GM12865 (cell line): ENCODE results near the gene ROBO1.

Experiments
- DNase-seq: peaks from one replicate; pipeline ENCODE4 v3.0.0; 2010; ENCODE audit warnings: low read depth
- H3K4me3 ChIP-seq: 2 replicates; pipeline ENCODE4 v1.5.1; 2011; ENCODE audit warnings: mild to moderate bottlenecking, low read depth, low read length, control low read depth
- TF ChIP-seq, protein P1 (sequence below): IDR thresholded peaks from 2 replicates; pipeline ENCODE4 v1.5.1; 2011; ENCODE audit warnings: low read length, control low read depth, low read depth, inconsistent platforms; ENCODE audit not compliant: insufficient read depth; ENCODE audit errors: missing control alignments

The ROBO1 gene

DNA sequence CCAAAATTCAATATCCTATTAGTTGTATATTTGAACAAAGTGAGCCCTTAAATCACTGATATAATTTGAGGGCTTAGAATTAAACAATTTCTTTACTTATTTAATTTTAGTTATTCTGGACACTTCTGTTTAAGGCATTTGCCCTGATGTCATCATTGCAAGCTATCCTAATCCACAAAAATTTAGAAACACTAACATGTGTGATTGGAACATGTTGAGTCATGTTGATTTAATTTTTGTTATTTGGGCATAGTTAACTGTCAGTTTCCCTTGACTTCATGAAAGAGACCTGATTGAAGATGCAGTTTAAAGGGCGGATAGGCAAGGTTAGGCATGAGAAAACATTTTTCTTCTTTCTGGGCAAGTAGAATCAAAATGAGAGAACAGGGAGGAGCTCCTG lies 682.6 kb downstream of the ROBO1 start:
- no peak for DNase-seq
- TF ChIP-seq, protein P1, sequence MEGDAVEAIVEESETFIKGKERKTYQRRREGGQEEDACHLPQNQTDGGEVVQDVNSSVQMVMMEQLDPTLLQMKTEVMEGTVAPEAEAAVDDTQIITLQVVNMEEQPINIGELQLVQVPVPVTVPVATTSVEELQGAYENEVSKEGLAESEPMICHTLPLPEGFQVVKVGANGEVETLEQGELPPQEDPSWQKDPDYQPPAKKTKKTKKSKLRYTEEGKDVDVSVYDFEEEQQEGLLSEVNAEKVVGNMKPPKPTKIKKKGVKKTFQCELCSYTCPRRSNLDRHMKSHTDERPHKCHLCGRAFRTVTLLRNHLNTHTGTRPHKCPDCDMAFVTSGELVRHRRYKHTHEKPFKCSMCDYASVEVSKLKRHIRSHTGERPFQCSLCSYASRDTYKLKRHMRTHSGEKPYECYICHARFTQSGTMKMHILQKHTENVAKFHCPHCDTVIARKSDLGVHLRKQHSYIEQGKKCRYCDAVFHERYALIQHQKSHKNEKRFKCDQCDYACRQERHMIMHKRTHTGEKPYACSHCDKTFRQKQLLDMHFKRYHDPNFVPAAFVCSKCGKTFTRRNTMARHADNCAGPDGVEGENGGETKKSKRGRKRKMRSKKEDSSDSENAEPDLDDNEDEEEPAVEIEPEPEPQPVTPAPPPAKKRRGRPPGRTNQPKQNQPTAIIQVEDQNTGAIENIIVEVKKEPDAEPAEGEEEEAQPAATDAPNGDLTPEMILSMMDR: no peak

DNA sequence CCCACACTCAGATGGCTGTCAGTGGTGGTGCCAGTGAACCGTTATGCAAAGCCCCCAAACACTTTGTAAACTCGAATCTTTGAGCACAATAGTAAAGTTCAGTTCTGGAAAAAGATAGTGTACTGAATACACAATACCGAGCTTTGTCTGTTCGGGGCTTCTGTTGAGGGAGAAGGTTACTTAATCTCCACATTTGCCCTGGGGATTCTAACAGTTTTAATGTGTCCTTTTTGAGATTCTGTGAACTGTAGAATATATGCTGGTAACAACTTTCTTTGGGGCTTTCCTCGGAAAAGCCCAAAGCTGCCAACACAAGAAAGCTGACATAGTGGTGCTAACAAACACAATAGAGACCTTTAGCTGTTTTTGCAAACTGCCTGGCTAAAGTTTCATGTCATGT lies 686.5 kb downstream of the ROBO1 start:
- H3K4me3 ChIP-seq: no peak overlapping the region
- TF ChIP-seq, protein P1: no peak
- DNase-seq: no peak

More for the DNA sequence above, 682.6 kb downstream of the ROBO1 start:
- no peak overlapping the region for H3K4me3 ChIP-seq

DNA sequence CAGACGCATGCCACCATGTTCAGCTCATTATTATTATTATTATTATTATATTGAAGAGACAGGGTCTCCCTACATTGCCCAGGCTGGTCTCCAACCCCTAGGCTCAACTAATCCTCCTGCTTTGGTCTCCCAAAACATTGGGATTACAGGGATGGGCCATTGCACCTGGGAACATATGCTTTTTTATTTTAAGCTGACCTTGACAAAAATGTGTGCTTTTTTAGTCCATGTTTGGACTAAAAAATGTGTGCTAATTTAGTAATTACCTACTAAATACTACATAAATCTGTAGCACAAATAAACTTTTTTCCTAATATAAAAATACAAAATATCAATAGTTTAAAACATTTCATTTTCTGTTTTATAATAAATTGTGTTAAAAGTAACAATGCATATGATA lies 693.2 kb downstream of the ROBO1 start:
- H3K4me3 ChIP-seq: no peak overlapping the region
- TF ChIP-seq, protein P1: no peak
- no peak for DNase-seq

DNA sequence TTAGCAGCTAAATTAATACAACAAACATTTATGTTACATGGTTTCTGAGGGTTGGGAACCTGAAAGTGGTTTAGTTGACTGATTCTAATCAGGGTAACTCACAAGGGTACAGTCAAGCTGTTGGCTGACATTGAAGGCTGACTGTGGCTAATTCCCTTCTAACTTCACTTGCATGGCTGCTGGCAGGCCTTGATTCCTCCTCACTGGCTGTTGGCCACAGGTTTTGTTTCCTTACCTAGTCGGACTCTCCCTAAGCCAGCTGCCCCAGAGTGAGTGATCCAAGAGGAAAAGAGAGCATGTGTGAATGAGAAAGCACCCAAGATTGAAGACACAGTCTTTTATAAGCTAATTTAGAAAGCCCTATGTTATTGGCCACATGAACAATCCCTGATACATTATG lies 700.1 kb downstream of the ROBO1 start:
- no peak overlapping the region for H3K4me3 ChIP-seq

DNA sequence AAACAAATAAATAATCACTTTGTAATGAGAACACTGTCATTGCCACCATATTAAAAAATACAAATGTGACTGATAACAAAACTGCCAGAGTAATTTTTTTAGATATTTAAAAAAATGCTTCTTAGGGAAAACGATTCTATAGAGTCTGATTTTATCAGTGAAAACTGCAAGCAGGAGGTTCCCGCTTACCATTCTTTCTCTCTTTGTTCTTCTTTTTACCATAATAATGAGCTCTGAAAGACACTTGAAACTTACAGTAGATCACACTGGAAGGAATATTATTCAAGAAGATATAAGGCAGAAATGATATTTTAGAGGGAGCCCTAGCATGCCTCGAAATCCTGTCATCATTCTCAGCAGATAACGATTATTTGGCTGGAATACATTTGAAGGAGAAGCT lies 701.3 kb downstream of the ROBO1 start:
- DNase-seq: no peak
- no peak overlapping the region for H3K4me3 ChIP-seq
- TF ChIP-seq, protein P1: no peak

More for the DNA sequence above, 700.1 kb downstream of the ROBO1 start:
- TF ChIP-seq, protein P1: no peak
- DNase-seq: no peak

DNA sequence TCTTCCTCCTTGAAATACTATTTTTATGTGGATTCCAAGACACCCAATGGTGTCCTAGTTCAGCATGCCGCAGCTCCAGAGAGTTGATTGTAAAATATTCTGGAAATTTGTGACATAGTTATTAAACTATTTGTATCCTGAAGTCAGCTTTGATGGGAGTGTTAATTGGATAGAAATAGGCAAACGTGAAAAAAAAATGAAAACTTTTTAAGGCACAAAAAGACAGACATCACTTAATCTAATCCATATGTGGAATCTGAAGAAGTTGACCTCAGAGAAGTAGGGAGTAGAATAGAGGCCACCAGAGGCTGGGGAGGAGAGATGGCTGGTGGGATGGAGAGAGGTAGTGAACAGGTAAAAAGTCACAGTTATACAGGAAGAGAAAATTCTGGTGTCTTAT lies 704.2 kb downstream of the ROBO1 start:
- H3K4me3 ChIP-seq: no peak overlapping the region
- no peak for DNase-seq
- TF ChIP-seq, protein P1: no peak

DNA sequence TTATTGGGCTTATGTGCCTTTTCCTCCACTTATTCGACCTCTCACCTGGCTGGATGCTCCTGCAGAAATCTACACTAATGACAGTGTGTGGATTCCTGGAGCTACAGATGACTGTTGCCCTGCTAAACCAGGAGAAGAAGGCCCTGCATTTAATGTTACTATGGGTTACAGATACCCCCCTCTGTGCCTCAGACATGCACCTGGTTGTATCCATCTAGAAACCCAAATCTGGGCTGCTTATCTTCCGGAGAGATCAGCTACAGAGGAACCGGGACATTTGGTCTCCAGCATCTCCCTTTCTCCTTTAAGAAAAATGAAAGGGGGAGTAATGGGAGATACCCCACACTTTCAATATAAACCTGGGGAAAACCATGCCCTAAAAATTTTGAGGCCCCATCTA lies 710.0 kb downstream of the ROBO1 start:
- no peak for DNase-seq
- no peak overlapping the region for H3K4me3 ChIP-seq
- TF ChIP-seq, protein P1: no peak
